SK-N-SH (cell line): ENCODE measurements around the gene FSHR.

Experiments
- CHD2 ChIP-seq: fragments of 150-350 bp; IDR thresholded peaks from 2 replicates; pipeline ENCODE4 v1.6.1; 2018; ENCODE audit warnings: low read length; ENCODE audit not compliant: partially characterized antibody
- CTCF ChIP-seq: fragments of 200-600 bp; sonication (generic); IDR thresholded peaks from 2 replicates; pipeline ENCODE4 v1.6.1; 2017; ENCODE audit warnings: antibody characterized with exemption, mild to moderate bottlenecking, moderate library complexity
- EP300 ChIP-seq, 2 experiments: IDR thresholded peaks; 2 replicates each; pipeline versions ENCODE4 v1.4.0 to v1.6.1; 2012; ENCODE audit warnings: borderline replicate concordance in 1 of 2, low read depth in 1 of 2, low read length in 1 of 2
- RAD21 ChIP-seq: IDR thresholded peaks from 2 replicates; pipeline ENCODE4 v1.6.1; 2012; ENCODE audit warnings: mild to moderate bottlenecking, low read length
- SIN3A ChIP-seq: IDR thresholded peaks from 2 replicates; pipeline ENCODE4 v1.6.1; 2012; ENCODE audit warnings: low read depth, mild to moderate bottlenecking, low read length, moderate library complexity, borderline replicate concordance
- SMC3 ChIP-seq: IDR thresholded peaks from 2 replicates; pipeline ENCODE4 v1.6.1; 2012; ENCODE audit warnings: low read depth, low read length, improper control_type of control experiment
- USF1 ChIP-seq: IDR thresholded peaks from 2 replicates; pipeline ENCODE4 v1.4.0; 2012; ENCODE audit warnings: low read depth, borderline replicate concordance
- ZBTB33 ChIP-seq: IDR thresholded peaks from 2 replicates; pipeline ENCODE4 v1.4.0; 2012; ENCODE audit warnings: low read depth, borderline replicate concordance

DNA sequence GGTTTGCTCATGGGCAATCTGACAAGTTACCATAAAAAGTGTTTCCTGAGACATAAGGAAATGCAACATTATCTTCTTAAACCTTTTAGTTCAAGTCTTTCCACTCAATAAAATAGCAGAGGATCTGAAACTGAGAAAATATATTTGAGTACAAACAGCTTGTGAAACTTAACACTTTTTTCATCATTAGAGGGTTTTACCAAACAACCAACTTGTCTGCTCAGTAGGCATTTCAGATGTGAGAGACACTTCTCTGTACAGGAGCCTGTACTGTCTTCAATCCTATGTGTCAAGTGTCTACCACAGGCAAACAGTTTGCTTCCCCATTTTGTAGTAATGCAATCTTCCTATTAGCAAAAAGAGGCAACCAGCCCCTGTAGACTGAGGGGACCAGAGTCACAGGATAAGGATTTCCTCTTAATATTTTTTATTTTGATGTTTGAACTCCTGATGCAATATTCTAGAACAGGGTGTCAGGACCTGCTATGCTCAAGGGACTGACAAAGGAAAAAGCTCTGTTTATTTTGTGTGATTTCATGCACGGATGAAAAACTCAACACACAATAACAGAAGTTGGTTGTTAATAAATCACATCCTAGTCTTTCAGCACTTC, 239.7 kb downstream of the FSHR start:
- TF ChIP-seq CTCF (no peak), SMC3 (no peak), EP300 (IDR thresholded peaks at IDR 0.05; ENCODE audit: borderline replicate concordance in 1 of 2, low read depth in 1 of 2, low read length in 1 of 2) (no peak), RAD21 (no peak), ZBTB33 (no peak), USF1 (no peak), SIN3A (no peak), CHD2 (no peak)
